ENCODE data around the gene TAS1R3. TPM values are rescaled to one million over a fixed set of nuclear protein-coding genes. Genes with fewer than 3 reads are reported as not detected.

TAS1R3 gene
- total and polyA plus RNA-seq, 12 donors = 0.05 to 0.86 (median 0.56) TPM

- no peaks in the 10 kb centered on the region for H3K27me3 ChIP-seq
- peak overlapping the region in 3 of 5 donors; percentile 37 to 93 (median 87) for H3K27ac ChIP-seq
- H3K4me1 ChIP-seq (replicated peaks in 1 of 2) = peaks cover 40 to 45% of the 10 kb centered on the region in 2 donors
- peak overlapping the region in 1 of 4 donors; percentile 97 for H3K4me3 ChIP-seq
- TF ChIP-seq POLR2A (IDR thresholded peaks at IDR 0.05) = no peak
- TF ChIP-seq, protein P1, sequence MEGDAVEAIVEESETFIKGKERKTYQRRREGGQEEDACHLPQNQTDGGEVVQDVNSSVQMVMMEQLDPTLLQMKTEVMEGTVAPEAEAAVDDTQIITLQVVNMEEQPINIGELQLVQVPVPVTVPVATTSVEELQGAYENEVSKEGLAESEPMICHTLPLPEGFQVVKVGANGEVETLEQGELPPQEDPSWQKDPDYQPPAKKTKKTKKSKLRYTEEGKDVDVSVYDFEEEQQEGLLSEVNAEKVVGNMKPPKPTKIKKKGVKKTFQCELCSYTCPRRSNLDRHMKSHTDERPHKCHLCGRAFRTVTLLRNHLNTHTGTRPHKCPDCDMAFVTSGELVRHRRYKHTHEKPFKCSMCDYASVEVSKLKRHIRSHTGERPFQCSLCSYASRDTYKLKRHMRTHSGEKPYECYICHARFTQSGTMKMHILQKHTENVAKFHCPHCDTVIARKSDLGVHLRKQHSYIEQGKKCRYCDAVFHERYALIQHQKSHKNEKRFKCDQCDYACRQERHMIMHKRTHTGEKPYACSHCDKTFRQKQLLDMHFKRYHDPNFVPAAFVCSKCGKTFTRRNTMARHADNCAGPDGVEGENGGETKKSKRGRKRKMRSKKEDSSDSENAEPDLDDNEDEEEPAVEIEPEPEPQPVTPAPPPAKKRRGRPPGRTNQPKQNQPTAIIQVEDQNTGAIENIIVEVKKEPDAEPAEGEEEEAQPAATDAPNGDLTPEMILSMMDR (IDR thresholded peaks at IDR 0.05) = no peak
- DNase-seq = no peak
- WGBS, 4 donors = 19 to 36% (median 30%) methylated on average over 6 to 11 of the region's 11 CpGs
- peaks cover 0 to 13% of the 10 kb centered on the region in 2 donors for H3K36me3 ChIP-seq (replicated peaks in 1 of 2)
- intact Hi-C loops (cut with DNase I) = no loop called here
- no peaks in the 10 kb centered on the region for H3K9me3 ChIP-seq (replicated peaks in 1 of 3)
Measured at GRCh38 chr1:1306070-1306660, 24.9 kb upstream of the TAS1R3 start.

DNA sequence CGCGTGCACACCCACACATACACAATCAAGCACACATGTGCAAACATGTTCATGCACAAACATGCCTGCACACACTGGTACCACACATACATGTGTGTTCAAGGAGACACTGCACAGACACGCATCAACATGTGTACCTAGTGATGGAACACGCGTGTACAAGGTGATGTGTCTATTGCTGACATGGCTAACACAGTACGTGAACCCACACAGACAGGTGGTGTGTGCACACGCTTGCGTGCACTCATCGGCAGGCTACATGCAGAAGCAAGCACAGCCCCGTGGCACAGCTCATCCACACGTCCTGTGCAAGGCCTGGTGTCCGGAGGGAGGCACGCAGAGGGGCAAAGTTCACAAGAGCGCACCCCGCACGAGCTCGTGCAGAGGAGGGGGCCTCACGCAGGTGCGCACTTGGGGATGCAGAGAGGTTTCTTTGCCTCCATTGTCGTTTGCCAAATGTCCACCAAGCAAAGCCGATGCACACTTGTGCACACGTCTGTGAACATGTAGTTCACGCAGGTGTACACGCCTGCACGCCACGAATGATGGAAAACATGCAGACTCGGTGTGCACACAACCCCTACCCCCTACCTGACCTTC lies 24.3 kb upstream of the TAS1R3 start:
- Histone ChIP-seq H3K36me3 (replicated peaks in 1 of 2) (peaks cover 0 to 19% of the 10 kb centered on the region in 2 donors), H3K27ac (peak overlapping the region in 1 of 5 donors; percentile 96), H3K4me1 (replicated peaks in 1 of 2) (peaks cover 40 to 45% of the 10 kb centered on the region in 2 donors), H3K27me3 (no peaks in the 10 kb centered on the region), H3K4me3 (peak overlapping the region in 3 of 4 donors; percentile 32 to 97 (median 56)), H3K9me3 (replicated peaks in 1 of 3) (no peaks in the 10 kb centered on the region)
- DNase-seq = no peak
- intact Hi-C loops (cut with DNase I) = no loop called here
- TF ChIP-seq POLR2A (IDR thresholded peaks at IDR 0.05) = no peak
- TF ChIP-seq, protein P1 (IDR thresholded peaks at IDR 0.05) = no peak
- 28 to 50% (median 33%) methylated on average over 12 to 27 of the region's 27 CpGs for WGBS, 4 donors

DNA sequence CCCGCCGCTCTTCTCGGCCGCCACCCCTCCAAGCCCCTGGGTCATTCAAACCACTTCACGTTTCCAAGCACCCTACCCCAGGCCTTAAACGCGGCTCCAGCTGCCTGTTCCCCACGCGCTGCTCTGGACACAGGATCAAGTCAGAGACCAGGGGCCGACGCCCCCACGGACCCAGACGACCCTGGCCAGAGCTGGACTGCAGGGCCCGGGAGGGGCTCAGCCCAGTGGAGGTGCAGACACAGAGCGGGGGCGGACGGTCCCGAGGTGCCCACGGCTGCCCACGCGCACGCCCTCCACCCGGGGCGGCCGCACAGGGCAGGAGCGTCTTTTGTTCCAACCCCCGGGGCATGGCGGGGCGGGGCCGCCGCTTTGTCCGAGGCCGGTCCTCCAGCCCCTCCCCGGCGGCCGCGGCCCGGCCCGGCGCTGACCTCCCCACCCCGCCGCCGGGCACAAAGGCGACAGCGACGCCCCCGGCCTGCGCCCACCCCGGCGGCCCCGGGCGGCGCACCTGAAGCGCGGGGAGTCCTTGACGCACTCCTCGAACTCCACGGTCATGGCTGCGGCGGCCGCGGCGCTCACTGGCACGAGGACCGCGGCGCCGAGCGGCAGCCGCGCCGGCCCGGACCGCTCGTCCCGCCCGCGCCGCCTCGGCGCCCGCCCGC lies 23.7 kb upstream of the TAS1R3 start:
- H3K36me3 ChIP-seq (replicated peaks in 1 of 2) = peaks cover 0 to 25% of the 10 kb centered on the region in 2 donors
- DNase-seq = peak in 4 of 7 donors; percentile 44 to 61 (median 48)
- no peaks in the 10 kb centered on the region for H3K9me3 ChIP-seq (replicated peaks in 1 of 3)
- peak overlapping the region in 4 of 5 donors; percentile 4 to 96 (median 87) for H3K27ac ChIP-seq
- WGBS, 4 donors = 0 to 2% (median 1%) methylated on average over 10 to 80 of the region's 83 CpGs
- intact Hi-C loops (cut with DNase I) = no loop called here
- H3K4me1 ChIP-seq (replicated peaks in 1 of 2) = peaks cover 40 to 45% of the 10 kb centered on the region in 2 donors
- H3K27me3 ChIP-seq = no peaks in the 10 kb centered on the region
- TF ChIP-seq POLR2A (IDR thresholded peaks at IDR 0.05) = peak; percentile 49 to 51
- TF ChIP-seq, protein P1 (IDR thresholded peaks at IDR 0.05) = no peak
- H3K4me3 ChIP-seq = peak overlapping the region in 3 of 4 donors; percentile 32 to 97 (median 56)

Data from adrenal gland (tissue), 12 donors.